GM23338 (cell line): ENCODE results near the gene MICAL3. TPM values are rescaled to one million over a fixed set of nuclear protein-coding genes. Genes with fewer than 3 reads are reported as not detected.

Source experiments
- ATAC-seq: fragments of 200-7000 bp; cut with Tn5 transposase; 3 replicates; pipeline ENCODE4 v1.9.1; 2020
- DNase-seq: peaks from one replicate; pipeline ENCODE4 v3.0.0-alpha.2; 2015; ENCODE audit warnings: low spot score
- H2AFZ ChIP-seq: fragments of 200-600 bp; sonication (generic); 2 replicates; pipeline ENCODE4 v1.8.0; 2016; ENCODE audit warnings: antibody characterized with exemption, mild to moderate bottlenecking, moderate library complexity
- H3F3A ChIP-seq: fragments of 200-600 bp; sonication (generic); replicated peaks from 2 replicates; pipeline ENCODE4 v1.8.0; 2017; ENCODE audit warnings: antibody characterized with exemption, mixed run types, low read depth
- H3K27ac ChIP-seq: fragments of 200-600 bp; sonication (generic); 2 replicates; pipeline ENCODE4 v1.6.1; 2016; ENCODE audit warnings: low read depth
- H3K27me3 ChIP-seq: fragments of 200-600 bp; sonication (generic); 2 replicates; pipeline ENCODE4 v1.8.0; 2016; ENCODE audit warnings: mild to moderate bottlenecking, mixed run types, moderate library complexity; ENCODE audit not compliant: insufficient read depth
- H3K36me3 ChIP-seq: fragments of 200-600 bp; sonication (generic); 2 replicates; pipeline ENCODE4 v1.8.0; 2016; ENCODE audit warnings: mild to moderate bottlenecking; ENCODE audit not compliant: insufficient read depth
- H3K4me1 ChIP-seq: fragments of 200-600 bp; sonication (generic); 2 replicates; pipeline ENCODE4 v1.8.0; 2016; ENCODE audit warnings: mild to moderate bottlenecking, moderate library complexity; ENCODE audit not compliant: insufficient read depth
- H3K4me2 ChIP-seq: fragments of 200-600 bp; sonication (generic); 2 replicates; pipeline ENCODE4 v1.7.1; 2017; ENCODE audit warnings: mixed run types
- H3K4me3 ChIP-seq: fragments of 200-600 bp; sonication (generic); 2 replicates; pipeline ENCODE4 v1.6.1; 2016; ENCODE audit warnings: mixed run types
- H3K79me2 ChIP-seq: fragments of 200-600 bp; sonication (generic); replicated peaks from 2 replicates; pipeline ENCODE4 v1.8.0; 2017; ENCODE audit warnings: mild to moderate bottlenecking; ENCODE audit not compliant: insufficient read depth
- H3K9me2 ChIP-seq: fragments of 200-600 bp; sonication (generic); 2 replicates; pipeline ENCODE4 v1.8.0; 2017; ENCODE audit not compliant: insufficient read depth
- H4K20me1 ChIP-seq: fragments of 200-600 bp; sonication (generic); replicated peaks from 2 replicates; pipeline ENCODE4 v1.8.0; 2017; ENCODE audit warnings: mild to moderate bottlenecking; ENCODE audit not compliant: insufficient read depth
- H3K27ac Mint-ChIP-seq: 2 replicates; pipeline ENCODE4 v1.8.0; 2020; ENCODE audit warnings: inconsistent platforms, mild to moderate bottlenecking, moderate library complexity, mixed read lengths
- H3K27me3 Mint-ChIP-seq: 3 replicates; pipeline ENCODE4 v1.8.0; 2022; ENCODE audit warnings: low read depth, mild to moderate bottlenecking, moderate library complexity, mixed read lengths, inconsistent platforms; ENCODE audit not compliant: insufficient read depth, poor library complexity
- H3K36me3 Mint-ChIP-seq: 3 replicates; pipeline ENCODE4 v1.8.0; 2021; ENCODE audit warnings: low read depth, mild to moderate bottlenecking, inconsistent platforms, moderate library complexity, mixed read lengths
- H3K4me1 Mint-ChIP-seq: 3 replicates; pipeline ENCODE4 v1.8.0; 2020; ENCODE audit warnings: mild to moderate bottlenecking, inconsistent platforms, mixed read lengths
- H3K4me3 Mint-ChIP-seq: 3 replicates; pipeline ENCODE4 v1.8.0; 2021; ENCODE audit warnings: moderate library complexity, mild to moderate bottlenecking, inconsistent platforms, mixed read lengths
- H3K9me3 Mint-ChIP-seq: 3 replicates; pipeline ENCODE4 v1.8.0; 2020; ENCODE audit warnings: moderate library complexity, mild to moderate bottlenecking, inconsistent platforms, mixed read lengths
- CREB1 ChIP-seq: fragments of 250-450 bp; sonication (Bioruptor Pico); IDR thresholded peaks from 2 replicates; pipeline ENCODE4 v1.5.0; 2020; ENCODE audit warnings: low read depth, mild to moderate bottlenecking, moderate library complexity
- CTCF ChIP-seq, 2 experiments: fragments of 200-600 bp in 1 of 2; sonication (generic) in 1 of 2; conservative IDR thresholded peaks; 2 replicates each; pipeline versions ENCODE4 v1.5.1 to v1.6.1; 2016 to 2017; ENCODE audit warnings: antibody characterized with exemption in 2 of 2, low read depth in 2 of 2, mild to moderate bottlenecking in 2 of 2, moderate library complexity in 1 of 2
- EZH2 ChIP-seq: fragments of 200-600 bp; sonication (generic); IDR thresholded peaks from one replicate; pipeline ENCODE4 v1.8.0; 2017; ENCODE audit warnings: antibody characterized with exemption, mild to moderate bottlenecking, low read depth; ENCODE audit not compliant: unreplicated experiment
- JUNB ChIP-seq: IDR thresholded peaks from one replicate; pipeline ENCODE4 v1.6.1; 2016; ENCODE audit warnings: antibody characterized with exemption; ENCODE audit not compliant: unreplicated experiment
- POLR2AphosphoS5 ChIP-seq: IDR thresholded peaks from 2 replicates; pipeline ENCODE4 v1.6.1; 2016; ENCODE audit warnings: antibody characterized with exemption, low read depth
- REST ChIP-seq: IDR thresholded peaks from one replicate; pipeline ENCODE4 v1.6.1; 2018; ENCODE audit warnings: antibody characterized with exemption; ENCODE audit not compliant: unreplicated experiment
- STAT1 ChIP-seq: IDR thresholded peaks from one replicate; pipeline ENCODE4 v1.6.1; 2016; ENCODE audit warnings: antibody characterized with exemption; ENCODE audit not compliant: unreplicated experiment
- ZNF331 ChIP-seq: fragments of 250-450 bp; sonication (Bioruptor Pico); IDR thresholded peaks from 2 replicates; pipeline ENCODE4 v1.5.0; 2020; ENCODE audit warnings: low read depth, mild to moderate bottlenecking, moderate library complexity
- polyA plus RNA-seq: library from polyadenylated mRNA; unstranded; fragments of >200 nt; fragmentation: Nextera tagmentation; extraction: Ambion mirVana; gene quantifications from 2 replicates; pipeline ENCODE4 v1.2.1, GENCODE V29; 2016
- total RNA-seq: library from RNA; depleted of rRNA; stranded (reverse); fragments of >200 nt; shearing (Covaris generic); gene quantifications from 2 replicates; pipeline ENCODE4 v1.2.3, GENCODE V29; 2014
- TF ChIP-seq, protein P1 (sequence below): IDR thresholded peaks from 2 replicates; pipeline ENCODE4 v1.6.1; 2016; ENCODE audit warnings: antibody characterized with exemption

MICAL3 gene
- total and polyA plus RNA-seq, 2 experiments from 2014 or later = 10.1 to 33.9 TPM

- no peaks in the 10 kb centered on the region for H3F3A ChIP-seq
- H3K4me2 ChIP-seq = no peak overlapping the region
- Mint-ChIP-seq H3K27me3 (no peaks in the 10 kb centered on the region), H3K36me3 (no peaks in the 10 kb centered on the region), H3K4me3 (no peak overlapping the region), H3K9me3 (no peaks in the 10 kb centered on the region), H3K27ac (no peak overlapping the region), H3K4me1 (peaks cover 7% of the 10 kb centered on the region; the same call in 1 of the 3 replicates)
- H3K4me3 ChIP-seq = no peak overlapping the region
- H4K20me1 ChIP-seq = peaks cover 19% of the 10 kb centered on the region; the same call in 1 of the 2 replicates
- H3K9me2 ChIP-seq = no peaks in the 10 kb centered on the region
- ATAC-seq (no peak), DNase-seq (no peak)
- no peak overlapping the region for H2AFZ ChIP-seq
- no peaks in the 10 kb centered on the region for H3K36me3 ChIP-seq
- H3K4me1 ChIP-seq = peaks cover 5% of the 10 kb centered on the region
- peaks cover 91% of the 10 kb centered on the region for H3K79me2 ChIP-seq
- H3K27me3 ChIP-seq = no peaks in the 10 kb centered on the region
- no peak overlapping the region for H3K27ac ChIP-seq
- no peak for TF ChIP-seq JUNB
- TF ChIP-seq STAT1 = no peak
Observed at GRCh38 chr22:17928391-17928790, 96.0 kb downstream of the MICAL3 start.

- no peak overlapping the region for H3K27ac ChIP-seq
- H3K36me3 Mint-ChIP-seq = no peaks in the 10 kb centered on the region
- TF ChIP-seq ZNF331 (CRISPR knock-in tag) (no peak), REST (no peak), CREB1 (CRISPR knock-in tag) (no peak), POLR2AphosphoS5 (no peak), EZH2 (no peak), CTCF (conservative IDR thresholded peaks at IDR 0.05; ENCODE audit: low read depth in 2 of 2) (no peak)
- TF ChIP-seq, protein P1, sequence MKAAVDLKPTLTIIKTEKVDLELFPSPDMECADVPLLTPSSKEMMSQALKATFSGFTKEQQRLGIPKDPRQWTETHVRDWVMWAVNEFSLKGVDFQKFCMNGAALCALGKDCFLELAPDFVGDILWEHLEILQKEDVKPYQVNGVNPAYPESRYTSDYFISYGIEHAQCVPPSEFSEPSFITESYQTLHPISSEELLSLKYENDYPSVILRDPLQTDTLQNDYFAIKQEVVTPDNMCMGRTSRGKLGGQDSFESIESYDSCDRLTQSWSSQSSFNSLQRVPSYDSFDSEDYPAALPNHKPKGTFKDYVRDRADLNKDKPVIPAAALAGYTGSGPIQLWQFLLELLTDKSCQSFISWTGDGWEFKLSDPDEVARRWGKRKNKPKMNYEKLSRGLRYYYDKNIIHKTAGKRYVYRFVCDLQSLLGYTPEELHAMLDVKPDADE = no peak
- no peak overlapping the region for H3K4me2 ChIP-seq
- DNase-seq (no peak), ATAC-seq (no peak)
- H2AFZ ChIP-seq = no peak overlapping the region
- no peaks in the 10 kb centered on the region for H3K9me3 Mint-ChIP-seq
- peaks cover 11% of the 10 kb centered on the region; the same call in 1 of the 2 replicates for H4K20me1 ChIP-seq
- no peaks in the 10 kb centered on the region; the same call in 1 of the 2 replicates for H3K9me2 ChIP-seq
- no peaks in the 10 kb centered on the region for H3K36me3 ChIP-seq
- no peaks in the 10 kb centered on the region for H3K27me3 Mint-ChIP-seq
- no peak overlapping the region for H3K4me3 ChIP-seq
- no peaks in the 10 kb centered on the region for H3K27me3 ChIP-seq
- no peak overlapping the region for H3K27ac Mint-ChIP-seq
- peaks cover 84% of the 10 kb centered on the region for H3K79me2 ChIP-seq
- peaks cover 20% of the 10 kb centered on the region for H3K4me1 Mint-ChIP-seq
- H3F3A ChIP-seq = no peaks in the 10 kb centered on the region
- no peak overlapping the region for H3K4me3 Mint-ChIP-seq
- H3K4me1 ChIP-seq = peaks cover 13% of the 10 kb centered on the region
Observed at GRCh38 chr22:17927062-17927461, 97.3 kb downstream of the MICAL3 start.
